HG03103 (cell line): ENCODE data around the gene BCAS1.

Experiments used
- ATAC-seq: cut with Tn5 transposase; IDR thresholded peaks from one replicate; pipeline ENCODE4 v1.9.1; 2021; ENCODE audit warnings: low read depth; ENCODE audit not compliant: unreplicated experiment

Gene BCAS1

GRCh38 chr20:53914781-53915445 lies 155.5 kb downstream of the BCAS1 start:
- no peak for ATAC-seq

GRCh38 chr20:53914091-53914780 lies 156.2 kb downstream of the BCAS1 start:
- ATAC-seq, result no peak

GRCh38 chr20:53911301-53911700 lies 159.1 kb downstream of the BCAS1 start:
- no peak for ATAC-seq

GRCh38 chr20:53910351-53911002 lies 159.9 kb downstream of the BCAS1 start:
- ATAC-seq, result no peak

- ATAC-seq, result no peak
Measured at GRCh38 chr20:53907968-53908751, 162.2 kb downstream of the BCAS1 start.

- ATAC-seq, result no peak
Measured at GRCh38 chr20:53905820-53906191, 164.6 kb downstream of the BCAS1 start.

GRCh38 chr20:53905019-53905819 lies 165.2 kb downstream of the BCAS1 start:
- ATAC-seq, result no peak

- ATAC-seq, result no peak
Measured at GRCh38 chr20:53904261-53904660, 166.1 kb downstream of the BCAS1 start.

GRCh38 chr20:53903652-53903987 lies 166.8 kb downstream of the BCAS1 start:
- ATAC-seq, result no peak

GRCh38 chr20:53902968-53903651 lies 167.3 kb downstream of the BCAS1 start:
- no peak for ATAC-seq

GRCh38 chr20:53901497-53902096 lies 168.8 kb downstream of the BCAS1 start:
- ATAC-seq, result no peak

- no peak for ATAC-seq
Measured at GRCh38 chr20:53901064-53901463, 169.3 kb downstream of the BCAS1 start.

- no peak for ATAC-seq
Measured at GRCh38 chr20:53900380-53900999, 169.9 kb downstream of the BCAS1 start.

GRCh38 chr20:53899351-53900167 lies 170.8 kb downstream of the BCAS1 start:
- peak; percentile 85 for ATAC-seq

GRCh38 chr20:53898556-53898931 lies 171.8 kb downstream of the BCAS1 start:
- no peak for ATAC-seq

GRCh38 chr20:53897884-53898555 lies 172.4 kb downstream of the BCAS1 start:
- no peak for ATAC-seq

- no peak for ATAC-seq
Measured at GRCh38 chr20:53896647-53897046, 173.7 kb downstream of the BCAS1 start.

- no peak for ATAC-seq
Measured at GRCh38 chr20:53896041-53896440, 174.4 kb downstream of the BCAS1 start.
